Endothelial cell of umbilical vein (primary cell): Measurements from ENCODE around the gene VWA5A. TPM values are rescaled to one million over a fixed set of nuclear protein-coding genes. Genes with fewer than 3 reads are reported as not detected.

Source experiments
- BruUV-seq: library from RNA; stranded (reverse); fragments of 400-500 nt; replicated peaks from 2 replicates; lab custom pipeline; 2021; lab: Mats Ljungman, UMichigan
- CTCF ChIA-PET: fragments of 300-600, 350-600 bp; sonication (Branson Sonifier 250); formaldehyde crosslinking; loops from one replicate; lab custom pipeline; 2021; ENCODE audit warnings: antibody characterized with exemption, inconsistent platforms; lab: Charles Lee
- POLR2A ChIA-PET: fragments of 300-600, 350-600 bp; sonication (Branson Sonifier 250); formaldehyde crosslinking; loops from one replicate; lab custom pipeline; 2021; ENCODE audit warnings: antibody characterized with exemption, inconsistent platforms; lab: Charles Lee
- DNase-seq: peaks from one replicate; pipeline ENCODE4 v3.0.0-alpha.2; 2011; ENCODE audit warnings: low read depth, low spot score
- FAIRE-seq: peaks from 2 replicates; lab custom pipeline; 2011; peaks lifted over from hg19 to GRCh38; lab: Jason Lieb, UNC
- H2AFZ ChIP-seq: 2 replicates; pipeline ENCODE4 v1.6.0; 2012; ENCODE audit warnings: low read depth, low read length, control low read depth, inconsistent platforms
- H3K27ac ChIP-seq: 2 replicates; pipeline ENCODE4 v1.5.1; 2011; ENCODE audit warnings: low read depth, mild to moderate bottlenecking, control low read depth, low read length, moderate library complexity; ENCODE audit not compliant: insufficient read depth
- H3K27me3 ChIP-seq, 2 experiments: 2 replicates each; pipeline versions ENCODE4 v1.6.0 to v1.6.1; 2011; ENCODE audit warnings: low read length in 2 of 2, mixed read lengths in 1 of 2; ENCODE audit not compliant: control insufficient read depth in 2 of 2, insufficient read depth in 2 of 2
- H3K36me3 ChIP-seq, 2 experiments: 2 replicates in 1 of 2; 3 replicates in 1 of 2; pipeline ENCODE4 v1.5.1; 2011; ENCODE audit warnings: low read length in 2 of 2, mild to moderate bottlenecking in 1 of 2, moderate library complexity in 1 of 2; ENCODE audit not compliant: control insufficient read depth in 2 of 2, insufficient read depth in 2 of 2; ENCODE audit errors: extremely low read depth in 1 of 2
- H3K4me1 ChIP-seq: 3 replicates; pipeline ENCODE4 v1.5.1; 2011; ENCODE audit warnings: mild to moderate bottlenecking, low read length; ENCODE audit not compliant: control insufficient read depth, insufficient read depth; ENCODE audit errors: extremely low read depth
- H3K4me2 ChIP-seq: 2 replicates; pipeline ENCODE4 v1.6.1; 2011; ENCODE audit warnings: low read length, control low read depth, mixed read lengths; ENCODE audit not compliant: insufficient read depth
- H3K4me3 ChIP-seq, 3 experiments: fragments of 200-600 bp in 1 of 3; sonication (generic), shearing (Covaris generic) in 1 of 3; replicated peaks in 1 of 3; 2 replicates each; pipeline ENCODE4 v1.5.1; 2011 to 2016; ENCODE audit warnings: control low read depth in 3 of 3, low read length in 3 of 3, mild to moderate bottlenecking in 2 of 3, inconsistent platforms in 1 of 3, low read depth in 1 of 3, moderate library complexity in 1 of 3; ENCODE audit not compliant: insufficient read depth in 1 of 3
- H3K79me2 ChIP-seq: 2 replicates; pipeline ENCODE4 v1.6.0; 2012; ENCODE audit warnings: low read length, inconsistent platforms; ENCODE audit not compliant: control insufficient read depth, insufficient read depth
- H3K9ac ChIP-seq: replicated peaks from 2 replicates; pipeline ENCODE3; 2011; ENCODE audit warnings: low read length, control low read depth; ENCODE audit not compliant: insufficient read depth; ENCODE audit errors: extremely low read depth
- H3K9me1 ChIP-seq: replicated peaks from 3 replicates; pipeline ENCODE4 v1.6.0; 2011; ENCODE audit warnings: mild to moderate bottlenecking, low read length; ENCODE audit not compliant: control insufficient read depth, insufficient read depth; ENCODE audit errors: extremely low read depth
- H3K9me3 ChIP-seq: replicated peaks from 2 replicates; pipeline ENCODE4 v1.5.1; 2012; ENCODE audit warnings: low read length, inconsistent platforms; ENCODE audit not compliant: control insufficient read depth, insufficient read depth
- H4K20me1 ChIP-seq: replicated peaks from 2 replicates; pipeline ENCODE3; 2011; ENCODE audit warnings: mild to moderate bottlenecking, low read length; ENCODE audit not compliant: control insufficient read depth, insufficient read depth; ENCODE audit errors: extremely low read depth
- GATA2 ChIP-seq: IDR thresholded peaks from 2 replicates; pipeline ENCODE4 v1.7.0; 2011; ENCODE audit warnings: low read depth, mild to moderate bottlenecking, moderate library complexity, mixed read lengths, low read length; ENCODE audit not compliant: insufficient read length, insufficient read depth
- MAX ChIP-seq: IDR thresholded peaks from 2 replicates; pipeline ENCODE4 v1.6.1; 2011; ENCODE audit not compliant: insufficient read depth, insufficient read length
- MYC ChIP-seq: IDR thresholded peaks from one replicate; pipeline ENCODE4 v1.6.1; 2011; ENCODE audit warnings: mild to moderate bottlenecking, low read depth, low read length
- POLR2A ChIP-seq: IDR thresholded peaks from 2 replicates; pipeline ENCODE4 v1.6.1; 2012; ENCODE audit warnings: low read depth, mild to moderate bottlenecking, control low read depth, low read length
- POLR2AphosphoS5 ChIP-seq: IDR thresholded peaks from 2 replicates; pipeline ENCODE4 v1.6.1; 2012; ENCODE audit warnings: low read depth, mild to moderate bottlenecking, control low read depth, low read length, moderate library complexity; ENCODE audit not compliant: insufficient read depth
- dilution Hi-C: fragments of 300-500 bp; cut with MboI; formaldehyde crosslinking; loops from one replicate; pipeline ENCODE4 v1.15.0; 2019; ENCODE audit warnings: low sequenced_read_pairs; ENCODE audit not compliant: extremely low pct_ligation_motif_present
- intact Hi-C: fragments of 100-400 bp; cut with micrococcal nuclease; formaldehyde crosslinking; loops from one replicate; pipeline ENCODE4 v1.10.0; 2022
- polyA plus RNA-seq, 4 experiments: library from polyadenylated mRNA; depleted of rRNA in 3 of 4; stranded (reverse) in 3 of 4; unstranded in 1 of 4; fragments of >200 nt; gene quantifications; 2 replicates each; pipeline versions ENCODE4 v1.2.1 to v1.2.3, GENCODE V29; 2011 to 2012; ENCODE audit warnings: missing spikeins in 1 of 4
- total RNA-seq: library from RNA; stranded (reverse); gene quantifications from 2 replicates; pipeline ENCODE4 v1.2.3, GENCODE V29; 2021

The VWA5A gene
- total and polyA plus RNA-seq, 2 donors (not counting 3 experiments of a cell fraction or from before 2014, with no cell fraction given): 9.1 to 14.3 TPM

DNA sequence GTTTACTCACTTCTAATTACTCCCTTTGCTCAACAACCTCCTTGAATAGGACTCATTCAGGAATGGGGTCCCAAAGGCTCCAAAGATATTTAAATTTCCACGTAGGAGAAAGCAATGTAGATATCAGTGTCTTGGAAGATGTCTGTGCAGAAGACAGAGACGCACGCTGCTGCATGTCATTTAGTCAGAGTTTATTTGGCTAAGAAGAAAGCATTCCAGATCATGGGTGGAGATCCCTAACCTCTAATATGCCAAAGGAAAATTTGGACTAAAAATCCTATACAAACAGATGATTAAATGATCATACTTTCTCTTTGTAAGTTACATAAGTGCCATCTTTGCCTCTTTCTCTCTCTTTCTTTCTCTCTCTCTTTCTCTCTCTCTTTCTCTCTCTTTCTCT lies 67.8 kb downstream of the VWA5A start, which contains the start of gene OR10D3:
Gene OR10D3, plus strand, starts transcription at position 278 of the 400 bp plus-strand sequence. CDS start 1,925 bp downstream, outside the sequence.
- H3K9me1 ChIP-seq: peaks cover 2% of the 10 kb centered on the region
- no TSS peak for BruUV-seq
- no peak within 1 kb of the TSS for H2AFZ ChIP-seq
- no peaks in the 10 kb centered on the region for H4K20me1 ChIP-seq
- CTCF ChIA-PET: interaction anchor here (1.2 kb wide), 1 partner anchor 10 kb away, joined by 3 read pairs; no protein-coding TSS in a partner anchor
- H3K9ac ChIP-seq: no peak within 1 kb of the TSS
- H3K27me3 ChIP-seq: peaks cover under 1 to 1% of the 10 kb centered on the region in 2 experiments
- no peaks in the 10 kb centered on the region for H3K4me1 ChIP-seq
- no peak within 1 kb of the TSS for H3K4me2 ChIP-seq
- DNase-seq: no peak
- H3K9me3 ChIP-seq: no peaks in the 10 kb centered on the region
- dilution Hi-C loops (no loop called here), intact Hi-C loops (no loop called here)
- no peaks in the 10 kb centered on the region for H3K36me3 ChIP-seq
- H3K79me2 ChIP-seq: no peaks in the 10 kb centered on the region
- H3K27ac ChIP-seq: no peak within 1 kb of the TSS
- POLR2A ChIA-PET: no interaction called here
- H3K4me3 ChIP-seq: no peak within 1 kb of the TSS
- FAIRE-seq: no peak
- TF ChIP-seq MAX: no peak
- no peak for TF ChIP-seq POLR2A

GRCh38 chr11:124190298-124191139 lies 75.3 kb downstream of the VWA5A start:
- TF ChIP-seq POLR2AphosphoS5: no peak
- TF ChIP-seq MYC: no peak
- TF ChIP-seq POLR2A: no peak
- TF ChIP-seq GATA2: no peak
- BruUV-seq: no TSS peak
- Histone ChIP-seq H2AFZ (no peak overlapping the region), H3K27ac (no peak overlapping the region), H4K20me1 (no peaks in the 10 kb centered on the region), H3K9me1 (no peaks in the 10 kb centered on the region), H3K9ac (no peak overlapping the region), H3K4me1 (no peaks in the 10 kb centered on the region), H3K9me3 (no peaks in the 10 kb centered on the region), H3K79me2 (no peaks in the 10 kb centered on the region), H3K4me2 (no peak overlapping the region), H3K36me3 (no peaks in the 10 kb centered on the region), H3K4me3 (no peak overlapping the region), H3K27me3 (peaks cover 9 to 15% of the 10 kb centered on the region in 2 experiments)
- dilution Hi-C loops (no loop called here), intact Hi-C loops (no loop called here)
- ChIA-PET CTCF (interaction anchor here (13.5 kb wide), 1 partner anchor 120 kb away, joined by 363 read pairs; no protein-coding TSS in a partner anchor), POLR2A (no interaction called here)
- DNase-seq (peak; percentile 16), FAIRE-seq (no peak)
